SH-SY5Y (cell line): Measurements from ENCODE around the gene DPYSL4.

ENCODE experiments used
- GATA2 ChIP-seq: IDR thresholded peaks from 2 replicates; pipeline ENCODE4 v1.6.1; 2011; ENCODE audit warnings: mild to moderate bottlenecking, low read depth, low read length
- GATA3 ChIP-seq: IDR thresholded peaks from 2 replicates; pipeline ENCODE4 v1.6.1; 2011; ENCODE audit warnings: low read depth, mild to moderate bottlenecking, low read length, moderate library complexity

DNA sequence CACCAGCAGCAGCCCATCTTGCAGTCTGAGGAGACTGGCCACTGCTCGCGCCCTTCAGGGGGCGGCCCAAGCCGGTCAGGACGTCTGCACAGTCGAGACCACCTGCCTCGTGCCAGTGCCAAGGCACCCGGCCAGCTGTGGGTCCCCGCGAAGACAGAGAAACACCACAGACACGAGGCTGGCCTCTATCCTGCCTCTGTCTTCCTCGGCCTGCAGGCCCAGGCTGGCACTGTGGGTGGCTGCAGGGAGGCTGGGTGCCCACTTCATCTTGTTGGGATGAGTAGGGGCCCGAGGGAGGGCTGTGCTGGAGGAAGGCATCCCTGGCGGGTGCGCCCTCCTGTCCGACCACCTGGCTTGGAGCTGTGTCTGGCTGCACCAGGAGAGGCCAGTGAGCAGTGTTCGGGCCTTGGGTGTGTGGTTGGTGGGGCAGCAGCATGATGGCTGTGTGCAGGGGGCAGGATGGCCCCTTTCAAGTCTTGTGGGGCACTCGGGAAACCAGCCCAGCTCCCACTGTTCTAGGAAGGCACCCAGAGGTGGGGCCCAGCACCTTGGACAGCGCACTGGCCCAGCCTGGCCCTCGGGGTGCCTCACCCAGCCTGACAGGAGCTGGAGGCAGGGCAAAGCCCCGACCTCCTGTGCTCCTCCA is 7.3 kb downstream of the DPYSL4 start:
- no peak for TF ChIP-seq GATA2
- TF ChIP-seq GATA3, result no peak
